Liver (tissue), 9 donors: Measurements from ENCODE around the gene PRSS8. TPM values are rescaled to one million over a fixed set of nuclear protein-coding genes. Genes with fewer than 3 reads are reported as not detected.
A peak's percentile ranks its signal among the peaks of the same experiment; 100 is the strongest.
"Not testable (repeated sequence)": the region's sequence is repeated elsewhere in the genome, so short reads cannot be mapped to it uniquely, and the experiment has no call there.

ENCODE experiments used
- DNase-seq: peaks from one replicate; pipeline ENCODE4 v3.0.0-alpha.2; 2017; ENCODE audit warnings: low spot score
- H3K27ac ChIP-seq, 2 donors: one replicate each; pipeline ENCODE4 v1.7.0; 2013; ENCODE audit warnings: inconsistent platforms in 2 of 2, low read length in 2 of 2, control low read depth in 1 of 2, low read depth in 1 of 2, mild to moderate bottlenecking in 1 of 2
- H3K27me3 ChIP-seq, 4 donors: one replicate each; pipeline versions ENCODE4 v1.6.1 to v1.7.0; 2013; ENCODE audit warnings: low read length in 3 of 4, inconsistent platforms in 1 of 4, mild to moderate bottlenecking in 1 of 4, moderate library complexity in 1 of 4; ENCODE audit not compliant: control insufficient read depth in 4 of 4, insufficient read depth in 4 of 4
- H3K36me3 ChIP-seq, 4 donors: one replicate each; pipeline versions ENCODE4 v1.6.1 to v1.7.0; 2013; ENCODE audit warnings: low read length in 3 of 4, mild to moderate bottlenecking in 3 of 4, low read depth in 1 of 4, moderate library complexity in 1 of 4; ENCODE audit not compliant: control insufficient read depth in 4 of 4, insufficient read depth in 3 of 4
- H3K4me1 ChIP-seq, 4 donors: one replicate each; pipeline versions ENCODE4 v1.6.1 to v1.7.0; 2013; ENCODE audit warnings: low read length in 3 of 4, mild to moderate bottlenecking in 3 of 4, moderate library complexity in 1 of 4; ENCODE audit not compliant: control insufficient read depth in 4 of 4, insufficient read depth in 4 of 4
- H3K4me3 ChIP-seq, 3 donors: one replicate each; pipeline versions ENCODE4 v1.6.1 to v1.7.0; 2013; ENCODE audit warnings: low read length in 3 of 3, control low read depth in 1 of 3, low read depth in 1 of 3, mild to moderate bottlenecking in 1 of 3
- H3K9ac ChIP-seq, 2 donors: one replicate each; pipeline ENCODE4 v1.7.0; 2013; ENCODE audit warnings: low read length in 2 of 2, mild to moderate bottlenecking in 2 of 2, moderate library complexity in 2 of 2, control low read depth in 1 of 2, low read depth in 1 of 2
- H3K9me3 ChIP-seq, 4 donors: one replicate each; pipeline versions ENCODE4 v1.6.1 to v1.7.0; 2013; ENCODE audit warnings: low read length in 3 of 4; ENCODE audit not compliant: control insufficient read depth in 4 of 4
- CTCF ChIP-seq: fragments of 150-350 bp; IDR thresholded peaks from 2 replicates; pipeline ENCODE4 v1.5.1; 2017; ENCODE audit warnings: improper control_type of control experiment, low read depth, low read length; ENCODE audit not compliant: missing input control
- EGR1 ChIP-seq, 2 donors: IDR thresholded peaks; 2 replicates each; pipeline ENCODE4 v1.6.1; 2016 to 2018; ENCODE audit warnings: antibody characterized with exemption in 2 of 2, low read depth in 2 of 2
- FOXA1 ChIP-seq: IDR thresholded peaks from 2 replicates; pipeline ENCODE4 v1.6.1; 2016; ENCODE audit warnings: antibody characterized with exemption
- FOXA2 ChIP-seq: IDR thresholded peaks from 2 replicates; pipeline ENCODE4 v1.6.1; 2016; ENCODE audit warnings: antibody characterized with exemption
- HNF4A ChIP-seq, 2 donors: conservative IDR thresholded peaks; 2 replicates each; pipeline ENCODE4 v1.6.1; 2016; ENCODE audit warnings: antibody characterized with exemption in 2 of 2, mild to moderate bottlenecking in 2 of 2
- HNF4G ChIP-seq: IDR thresholded peaks from 2 replicates; pipeline ENCODE4 v1.6.1; 2016; ENCODE audit warnings: antibody characterized with exemption
- NR2F2 ChIP-seq: IDR thresholded peaks from 2 replicates; pipeline ENCODE4 v1.6.1; 2016; ENCODE audit warnings: antibody characterized with exemption
- RAD21 ChIP-seq, 2 donors: IDR thresholded peaks; 2 replicates each; pipeline ENCODE4 v1.6.1; 2016; ENCODE audit warnings: antibody characterized with exemption in 2 of 2, mild to moderate bottlenecking in 2 of 2
- REST ChIP-seq: IDR thresholded peaks from 2 replicates; pipeline ENCODE4 v1.6.1; 2016; ENCODE audit warnings: antibody characterized with exemption, mild to moderate bottlenecking
- YY1 ChIP-seq: IDR thresholded peaks from 2 replicates; pipeline ENCODE4 v1.6.1; 2016; ENCODE audit warnings: antibody characterized with exemption, mild to moderate bottlenecking
- WGBS: extraction: QIAGEN DNeasy Blood & Tissue Kit; methylation state at CpG from one replicate; pipeline ENCODE4 v1.1.7; 2013; 5-methylcytosine and 5-hydroxymethylcytosine counted together
- polyA plus RNA-seq, 2 donors: library from polyadenylated mRNA; stranded (reverse) in 1 of 2; unstranded in 1 of 2; fragments of 200-250 nt in 1 of 2; fragments of >200 nt in 1 of 2; fragmentation: Nextera tagmentation in 1 of 2; extraction: Ambion mirVana in 1 of 2; gene quantifications; one replicate each; pipeline versions ENCODE4 v1.2.1 to v1.2.3, GENCODE V29; 2013 to 2015
- total RNA-seq, 2 donors: library from RNA; depleted of rRNA; stranded (reverse); fragments of >200 nt; gene quantifications; one replicate each; pipeline ENCODE4 v1.2.3, GENCODE V29; 2014
- TF ChIP-seq, protein P1 (sequence below): IDR thresholded peaks from 2 replicates; pipeline ENCODE4 v1.6.1; 2016; ENCODE audit warnings: antibody characterized with exemption
- TF ChIP-seq, protein P2 (sequence below): IDR thresholded peaks from 2 replicates; pipeline ENCODE4 v1.6.1; 2016; ENCODE audit warnings: antibody characterized with exemption
- donor health status: healthy.
- donor health status: healthy.
- donor health status: healthy.
- donor health status: healthy.
- donor health status: healthy.

PRSS8 gene
- total and polyA plus RNA-seq, 4 donors = 1.1 to 50.1 (median 8.4) TPM

DNA sequence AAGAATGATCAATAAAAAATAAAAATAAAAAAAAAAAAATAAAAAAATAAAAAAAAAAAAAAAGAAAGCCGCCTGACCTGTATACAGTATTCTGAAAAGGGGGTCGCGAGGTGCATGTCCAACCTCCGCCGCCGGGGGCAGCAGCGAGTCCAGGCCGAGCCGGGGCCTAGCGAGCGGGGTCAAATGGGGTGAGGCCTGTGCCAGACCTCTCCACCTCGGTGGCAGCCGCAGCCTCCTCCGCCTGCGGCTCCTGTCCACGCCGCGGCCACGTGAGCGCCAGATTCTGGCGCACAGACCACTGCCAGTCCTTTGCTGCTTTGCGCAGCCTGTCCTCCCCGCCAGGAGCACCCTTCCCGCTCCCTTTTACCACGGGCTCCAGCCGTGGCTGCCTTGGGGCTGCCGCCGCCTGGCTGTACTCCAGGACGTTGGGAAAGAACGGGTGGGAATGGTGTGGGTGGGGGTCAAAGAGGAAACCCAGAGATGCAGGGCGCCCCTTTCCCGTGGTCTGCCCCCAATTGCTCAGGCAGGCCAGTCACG, 29.8 kb downstream of the PRSS8 start (continued):
- peak; percentile 82 for TF ChIP-seq CTCF
- TF ChIP-seq REST = peak; percentile 36

DNA sequence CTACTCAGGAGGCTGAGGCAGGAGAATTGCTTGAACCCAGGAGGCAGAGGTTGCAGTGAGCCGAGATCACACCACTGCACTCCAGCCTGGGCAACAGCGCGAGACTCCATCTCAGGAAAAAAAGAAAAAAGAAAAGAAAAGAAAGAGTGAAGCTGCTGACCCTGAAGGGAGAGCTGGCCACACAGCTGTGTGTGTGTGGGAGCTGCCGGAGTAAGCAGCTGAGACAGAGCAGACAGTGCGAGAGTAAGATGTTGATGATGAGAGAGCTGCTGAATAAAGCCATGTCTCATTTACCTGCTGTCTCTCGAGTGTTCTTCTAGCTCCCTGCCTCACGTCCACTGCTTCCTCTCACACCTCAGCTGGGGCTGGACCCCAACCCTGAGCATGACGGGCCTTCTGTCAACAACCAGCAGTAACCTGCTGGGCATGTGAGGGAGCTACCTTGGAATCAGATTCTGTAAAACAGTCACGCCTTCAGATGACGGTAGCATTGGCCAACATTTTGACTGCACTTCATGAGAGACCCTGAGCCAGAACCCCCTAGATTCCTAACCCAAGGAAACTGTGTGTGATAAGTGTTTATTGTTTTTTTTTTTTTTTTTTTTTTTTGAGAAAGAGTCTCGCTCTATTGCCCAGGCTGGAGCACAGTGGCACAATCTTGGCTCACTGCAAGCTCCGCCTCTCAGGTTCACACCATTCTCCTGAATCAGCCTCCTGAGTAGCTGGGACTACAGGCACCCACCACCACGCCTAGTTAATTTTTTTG, 34.5 kb downstream of the PRSS8 start:
- H3K4me3 ChIP-seq, H3K9ac ChIP-seq, H3K4me1 ChIP-seq, H3K36me3 ChIP-seq, H3K27ac ChIP-seq, DNase-seq, H3K9me3 ChIP-seq, H3K27me3 ChIP-seq: not testable (repeated sequence)
- WGBS = 92% methylated on average over 13 of the region's 13 CpGs

DNA sequence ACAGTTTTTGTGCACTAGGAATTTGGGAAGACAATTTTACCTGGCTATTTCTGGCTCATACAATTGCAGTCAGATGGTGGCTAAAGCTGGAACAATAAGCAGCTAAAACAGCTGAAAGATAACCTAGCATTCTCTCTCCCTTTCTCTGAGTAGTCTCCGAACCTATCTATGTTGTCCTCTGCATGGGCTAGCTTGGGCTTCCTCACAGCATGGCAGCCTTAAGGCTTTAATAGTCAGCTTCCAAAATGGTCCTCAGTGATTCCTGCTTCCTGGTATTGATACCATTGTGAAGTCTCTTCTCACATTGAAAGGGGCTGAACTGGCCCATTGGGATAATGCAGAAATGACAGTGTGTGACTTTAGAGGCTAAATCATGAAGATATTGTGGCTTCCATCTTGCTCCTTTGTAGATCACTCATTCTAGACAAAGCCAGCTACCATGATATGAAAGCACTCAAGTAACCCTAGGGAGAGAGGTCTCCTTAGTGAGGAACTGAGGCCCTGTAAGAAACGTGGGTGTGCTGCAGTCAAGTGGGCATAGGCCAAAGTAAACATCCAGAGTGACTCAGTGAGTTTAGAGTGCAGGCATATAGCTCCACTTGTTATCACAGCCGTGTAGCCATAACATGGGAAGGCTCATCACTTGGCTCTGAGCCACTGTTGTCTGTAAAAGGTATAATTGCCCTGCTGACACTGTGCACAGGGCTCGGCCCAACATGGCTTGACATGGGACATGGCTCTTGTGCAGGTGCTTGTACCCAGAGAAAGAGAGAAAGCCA, 35.5 kb downstream of the PRSS8 start:
- H3K27ac ChIP-seq = no peak overlapping the region
- no peaks in the 10 kb centered on the region for H3K27me3 ChIP-seq
- peaks cover 0 to 7% (median 3%) of the 10 kb centered on the region in 4 donors for H3K4me1 ChIP-seq
- no peak overlapping the region for H3K4me3 ChIP-seq
- H3K9ac ChIP-seq = no peak overlapping the region
- 74% methylated on average over 4 of the region's 4 CpGs for WGBS
- no peak for DNase-seq
- peaks cover 0 to 3% (median 0%) of the 10 kb centered on the region in 4 donors for H3K9me3 ChIP-seq
- no peaks in the 10 kb centered on the region for H3K36me3 ChIP-seq
- TF ChIP-seq FOXA1 = no peak
- TF ChIP-seq HNF4G = no peak
- TF ChIP-seq RAD21 (IDR thresholded peaks at IDR 0.05) = no peak
- TF ChIP-seq, protein P1, sequence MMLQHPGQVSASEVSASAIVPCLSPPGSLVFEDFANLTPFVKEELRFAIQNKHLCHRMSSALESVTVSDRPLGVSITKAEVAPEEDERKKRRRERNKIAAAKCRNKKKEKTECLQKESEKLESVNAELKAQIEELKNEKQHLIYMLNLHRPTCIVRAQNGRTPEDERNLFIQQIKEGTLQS = no peak
- no peak for TF ChIP-seq YY1
- no peak for TF ChIP-seq REST
- TF ChIP-seq EGR1 (IDR thresholded peaks at IDR 0.05; ENCODE audit: low read depth in 2 of 2) = no peak
- no peak for TF ChIP-seq NR2F2
- TF ChIP-seq, protein P2, sequence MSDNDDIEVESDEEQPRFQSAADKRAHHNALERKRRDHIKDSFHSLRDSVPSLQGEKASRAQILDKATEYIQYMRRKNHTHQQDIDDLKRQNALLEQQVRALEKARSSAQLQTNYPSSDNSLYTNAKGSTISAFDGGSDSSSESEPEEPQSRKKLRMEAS = no peak
- TF ChIP-seq HNF4A (conservative IDR thresholded peaks at IDR 0.05) = no peak
- no peak for TF ChIP-seq FOXA2
- TF ChIP-seq CTCF = no peak
